K562 (cell line): ENCODE measurements around the gene CKMT2. TPM values are rescaled to one million over a fixed set of nuclear protein-coding genes. Genes with fewer than 3 reads are reported as not detected.

Source experiments
- ATAC-seq: fragments of 200-7000 bp; cut with Tn5 transposase; 3 replicates; pipeline ENCODE4 v1.9.1; 2020; ENCODE audit warnings: moderate library complexity
- BruUV-seq: library from RNA; stranded (reverse); fragments of 400-500 nt; replicated peaks from 2 replicates; lab custom pipeline; 2021; lab: Mats Ljungman, UMichigan
- CTCF ChIA-PET: fragments of 300-600 bp; formaldehyde crosslinking; extraction: SDS; loops from one replicate; lab custom pipeline; 2021; ENCODE audit warnings: low intra/inter-chr PET ratio; lab: Yijun Ruan, JAX
- POLR2A ChIA-PET: fragments of 300-600, 350-650 bp; sonication (Branson Sonifier 250); formaldehyde crosslinking; extraction: SDS; loops from one replicate; lab custom pipeline; 2021; ENCODE audit warnings: antibody characterized with exemption, inconsistent platforms; lab: Yijun Ruan, JAX
- DNase-seq, 4 experiments: peaks; one replicate each; pipeline versions ENCODE4 v3.0.0 to v3.0.0-alpha.2; 2011 to 2018; ENCODE audit warnings: low spot score in 3 of 4, mixed read lengths in 3 of 4; ENCODE audit errors: extremely low read depth in 1 of 4
- FAIRE-seq: peaks from 2 replicates; lab custom pipeline; 2011; peaks lifted over from hg19 to GRCh38; lab: Jason Lieb, UNC
- H2AFZ ChIP-seq: 2 replicates; pipeline ENCODE4 v1.6.0; 2011; ENCODE audit warnings: low read depth, low read length, control low read depth, inconsistent platforms
- H3K27ac ChIP-seq: fragments of 200-600 bp; 3 replicates; pipeline ENCODE4 v1.8.0; 2011; ENCODE audit warnings: low read depth, mild to moderate bottlenecking, control low read depth, inconsistent platforms, low read length, moderate library complexity, mixed read lengths; ENCODE audit errors: extremely low read depth
- H3K27me3 ChIP-seq, 2 experiments: fragments of 300-600 bp in 1 of 2; 2 replicates in 1 of 2; 3 replicates in 1 of 2; pipeline versions ENCODE4 v1.6.0 to v1.8.0; 2011; ENCODE audit warnings: inconsistent platforms in 2 of 2, low read length in 2 of 2, mild to moderate bottlenecking in 1 of 2, mixed read lengths in 1 of 2, moderate library complexity in 1 of 2; ENCODE audit not compliant: control insufficient read depth in 2 of 2, insufficient read depth in 2 of 2
- H3K36me3 ChIP-seq: fragments of 300-600 bp; 3 replicates; pipeline ENCODE4 v1.8.0; 2011; ENCODE audit warnings: mild to moderate bottlenecking, low read length, inconsistent platforms; ENCODE audit not compliant: control insufficient read depth, insufficient read depth
- H3K4me1 ChIP-seq, 2 experiments: fragments of 200-600 bp in 1 of 2; replicated peaks in 1 of 2; 2 replicates in 1 of 2; 3 replicates in 1 of 2; pipeline versions ENCODE4 v1.5.1 to v1.8.0; 2011; ENCODE audit warnings: inconsistent platforms in 2 of 2, low read length in 2 of 2, mild to moderate bottlenecking in 1 of 2, mixed read lengths in 1 of 2, moderate library complexity in 1 of 2; ENCODE audit not compliant: control insufficient read depth in 2 of 2, insufficient read depth in 2 of 2
- H3K4me2 ChIP-seq: 2 replicates; pipeline ENCODE4 v1.6.1; 2011; ENCODE audit warnings: low read length, control low read depth, inconsistent platforms, mixed read lengths; ENCODE audit not compliant: insufficient read depth
- H3K4me3 ChIP-seq: fragments of 200-600 bp; sonication (generic), shearing (Covaris generic); 2 replicates; pipeline ENCODE4 v1.5.1; 2016; ENCODE audit warnings: control low read depth, inconsistent platforms
- H3K79me2 ChIP-seq: fragments of 200-600 bp; 3 replicates; pipeline ENCODE4 v1.8.0; 2011; ENCODE audit warnings: low read length, inconsistent platforms; ENCODE audit not compliant: control insufficient read depth, insufficient read depth
- H3K9ac ChIP-seq, 2 experiments: 2 replicates each; pipeline versions ENCODE4 v1.6.0 to v1.6.1; 2011; ENCODE audit warnings: low read depth in 2 of 2, low read length in 2 of 2, control low read depth in 1 of 2, inconsistent platforms in 1 of 2, mild to moderate bottlenecking in 1 of 2, mixed read lengths in 1 of 2; ENCODE audit not compliant: insufficient read depth in 1 of 2
- H3K9me1 ChIP-seq: one replicate; pipeline ENCODE4 v1.6.0; 2011; ENCODE audit warnings: inconsistent platforms, mild to moderate bottlenecking, low read length, moderate library complexity; ENCODE audit not compliant: control insufficient read depth, insufficient read depth
- H3K9me3 ChIP-seq: replicated peaks from 2 replicates; pipeline ENCODE4 v1.5.1; 2011; ENCODE audit warnings: low read depth, low read length, inconsistent platforms; ENCODE audit not compliant: control insufficient read depth, insufficient read depth
- H4K20me1 ChIP-seq: replicated peaks from 2 replicates; pipeline ENCODE4 v1.6.1; 2011; ENCODE audit warnings: low read length, inconsistent platforms, mixed read lengths; ENCODE audit not compliant: control insufficient read depth, insufficient read depth
- NFXL1 ChIP-seq: fragments of 450-650 bp; formaldehyde crosslinking; IDR thresholded peaks from 2 replicates; pipeline ENCODE4 v1.4.0; 2021; ENCODE audit warnings: mild to moderate bottlenecking
- NR1H2 ChIP-seq: sonication (generic); formaldehyde crosslinking; IDR thresholded peaks from 2 replicates; pipeline ENCODE4 v1.4.0; 2020; ENCODE audit warnings: mild to moderate bottlenecking, missing genetic modification reagents
- RBM34 ChIP-seq: fragments of 200-400 bp; formaldehyde crosslinking; IDR thresholded peaks from 2 replicates; pipeline ENCODE4 v1.6.1; 2018; ENCODE audit warnings: low read length, borderline replicate concordance; ENCODE audit not compliant: insufficient read depth
- RFX5 ChIP-seq: IDR thresholded peaks from 2 replicates; pipeline ENCODE4 v1.6.1; 2011; ENCODE audit warnings: low read depth, mild to moderate bottlenecking, improper control_type of control experiment, low read length
- RHOXF2B ChIP-seq: fragments of 250-450 bp; sonication (Bioruptor Pico); conservative IDR thresholded peaks from 2 replicates; pipeline ENCODE4 v1.5.1; 2021
- SUPT5H ChIP-seq: fragments of 450-650 bp; IDR thresholded peaks from 2 replicates; pipeline ENCODE4 v1.6.1; 2016
- ZC3H4 ChIP-seq: sonication (generic); formaldehyde crosslinking; IDR thresholded peaks from 2 replicates; pipeline ENCODE4 v1.9.0; 2021; ENCODE audit warnings: missing genetic modification reagents, borderline replicate concordance
- WGBS: fragments of 100-300 bp; shearing (Covaris generic); methylation state at CpG from one replicate; pipeline ENCODE4 v1.1.6; 2016; ENCODE audit warnings: low coverage, mixed read lengths; ENCODE audit not compliant: insufficient coverage; ENCODE audit errors: missing lambda C conversion rate; 5-methylcytosine and 5-hydroxymethylcytosine counted together
- in situ Hi-C: fragments of 300-500 bp; cut with MboI; formaldehyde crosslinking; loops from 4 replicates; pipeline ENCODE4 v1.15.0; 2018; ENCODE audit warnings: inconsistent platforms, mixed read lengths
- intact Hi-C: fragments of 100-400 bp; cut with micrococcal nuclease; formaldehyde crosslinking; loops from 2 replicates; pipeline ENCODE4 v1.14.2; 2022
- polyA plus RNA-seq, 8 experiments: library from polyadenylated mRNA; depleted of rRNA in 4 of 8; stranded (reverse) in 5 of 8; unstranded in 3 of 8; fragments of >200 nt; fragmentation: Nextera tagmentation in 2 of 8; fragmentation: Illumina TruSeq in 1 of 8; extraction: Ambion mirVana in 2 of 8; extraction: Trizol in 1 of 8; gene quantifications; 2 replicates each; pipeline versions ENCODE4 v1.2.1 to v1.2.3, GENCODE V29; 2011 to 2014; ENCODE audit warnings: inconsistent platforms in 1 of 8, missing spikeins in 1 of 8
- total RNA-seq, 7 experiments: library from RNA; depleted of rRNA in 6 of 7; stranded (reverse); fragments of >200 nt in 6 of 7; fragmentation: Illumina TruSeq in 2 of 7; extraction: Trizol in 2 of 7; gene quantifications; 2 replicates each; pipeline versions ENCODE4 v1.2.1 to v1.2.3, GENCODE V29; 2011 to 2021; ENCODE audit warnings: low replicate concordance in 1 of 7
- TF ChIP-seq, protein P1 (sequence below): fragments of 450-650 bp; IDR thresholded peaks from 2 replicates; pipeline ENCODE4 v1.6.1; 2016; ENCODE audit warnings: low read depth, mild to moderate bottlenecking, moderate library complexity
- TF ChIP-seq, protein P2 (sequence below): fragments of 450-650 bp; IDR thresholded peaks from 2 replicates; pipeline ENCODE4 v1.6.1; 2018; ENCODE audit not compliant: partially characterized antibody
- TF ChIP-seq, protein P3 (sequence below): sonication (generic); formaldehyde crosslinking; IDR thresholded peaks from 2 replicates; pipeline ENCODE4 v1.8.0; 2022; ENCODE audit warnings: mild to moderate bottlenecking, missing genetic modification reagents
- TF ChIP-seq, protein P4 (sequence below): fragments of 250-450 bp; sonication (Bioruptor Pico); IDR thresholded peaks from 2 replicates; pipeline ENCODE4 v1.5.0; 2020; ENCODE audit warnings: mild to moderate bottlenecking, borderline replicate concordance

Gene CKMT2
- total and polyA plus RNA-seq, 9 of the 15 experiments (the other 6 are each of a cell fraction or from before 2014, with no cell fraction given), result 0.03 TPM; not detected in 8

DNA sequence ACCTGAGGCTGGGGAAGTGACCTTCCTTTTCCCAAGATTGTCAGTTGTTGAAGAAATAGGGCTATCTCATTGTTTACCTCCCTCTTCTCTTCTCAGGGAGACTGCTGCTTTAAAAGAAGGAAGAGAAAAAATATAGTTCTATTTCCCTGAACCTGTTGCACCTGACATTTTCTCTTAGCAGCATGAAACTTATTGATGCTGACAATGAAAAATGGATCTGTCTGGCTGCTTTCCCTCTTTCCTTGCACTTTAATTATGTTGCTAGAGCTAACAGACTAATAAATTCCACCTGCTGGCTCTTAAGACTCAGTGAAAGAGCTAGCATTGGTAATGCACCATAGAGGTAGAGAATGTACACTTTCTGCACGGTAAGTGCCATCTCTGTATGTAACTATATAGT lies 6.2 kb upstream of the CKMT2 start (continued):
- TF ChIP-seq ZC3H4, result no peak
- TF ChIP-seq, all 486 proteins: peak for 0

DNA sequence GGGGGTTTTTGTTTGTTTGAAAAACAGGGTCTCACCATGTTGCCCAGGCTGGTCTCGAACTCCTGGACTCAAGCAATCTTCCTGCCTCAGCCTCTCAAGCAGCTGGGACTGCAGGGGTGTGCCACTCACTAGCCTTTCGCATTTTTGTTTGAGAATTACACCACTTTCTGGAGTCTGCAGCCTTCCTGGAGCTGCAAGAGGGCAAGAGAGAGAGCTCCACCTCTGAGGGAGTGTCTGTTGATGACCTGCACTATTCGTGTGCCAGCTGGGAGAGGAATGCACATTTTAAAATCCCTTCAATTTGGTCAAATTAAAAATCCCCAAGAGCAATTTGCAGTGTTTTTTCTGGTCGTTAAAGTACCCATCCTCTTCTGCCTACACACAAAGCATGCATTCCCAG lies 5.0 kb upstream of the CKMT2 start:
- ChIA-PET CTCF (no interaction called here), POLR2A (no interaction called here)
- 5% methylated on average over 4 of the region's 4 CpGs for WGBS
- no TSS peak for BruUV-seq
- intact Hi-C loops (no loop called here), in situ Hi-C loops (no loop called here)
- no peak overlapping the region for H3K27ac ChIP-seq
- H3K36me3 ChIP-seq, result no peaks in the 10 kb centered on the region
- ATAC-seq (no peak), DNase-seq (no peak), FAIRE-seq (no peak)
- H3K79me2 ChIP-seq, result no peaks in the 10 kb centered on the region
- no peaks in the 10 kb centered on the region for H3K9me3 ChIP-seq
- H2AFZ ChIP-seq, result no peak overlapping the region
- H3K27me3 ChIP-seq, result peaks cover 0 to 17% of the 10 kb centered on the region in 2 experiments; a peak in 3 of 5 replicates
- H4K20me1 ChIP-seq, result no peaks in the 10 kb centered on the region
- H3K4me2 ChIP-seq, result no peak overlapping the region
- H3K9me1 ChIP-seq, result no peaks in the 10 kb centered on the region
- H3K4me3 ChIP-seq, result no peak overlapping the region
- H3K4me1 ChIP-seq, result peaks cover 0 to 3% of the 10 kb centered on the region in 2 experiments; a peak in 1 of 5 replicates
- no peak overlapping the region for H3K9ac ChIP-seq
- TF ChIP-seq RFX5 (no peak), RHOXF2B (no peak), RBM34 (no peak), NFXL1 (CRISPR knock-in tag) (no peak), SUPT5H (no peak), NR1H2 (no peak)
- TF ChIP-seq, protein P1, sequence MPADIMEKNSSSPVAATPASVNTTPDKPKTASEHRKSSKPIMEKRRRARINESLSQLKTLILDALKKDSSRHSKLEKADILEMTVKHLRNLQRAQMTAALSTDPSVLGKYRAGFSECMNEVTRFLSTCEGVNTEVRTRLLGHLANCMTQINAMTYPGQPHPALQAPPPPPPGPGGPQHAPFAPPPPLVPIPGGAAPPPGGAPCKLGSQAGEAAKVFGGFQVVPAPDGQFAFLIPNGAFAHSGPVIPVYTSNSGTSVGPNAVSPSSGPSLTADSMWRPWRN, result no peak
- TF ChIP-seq, protein P2, sequence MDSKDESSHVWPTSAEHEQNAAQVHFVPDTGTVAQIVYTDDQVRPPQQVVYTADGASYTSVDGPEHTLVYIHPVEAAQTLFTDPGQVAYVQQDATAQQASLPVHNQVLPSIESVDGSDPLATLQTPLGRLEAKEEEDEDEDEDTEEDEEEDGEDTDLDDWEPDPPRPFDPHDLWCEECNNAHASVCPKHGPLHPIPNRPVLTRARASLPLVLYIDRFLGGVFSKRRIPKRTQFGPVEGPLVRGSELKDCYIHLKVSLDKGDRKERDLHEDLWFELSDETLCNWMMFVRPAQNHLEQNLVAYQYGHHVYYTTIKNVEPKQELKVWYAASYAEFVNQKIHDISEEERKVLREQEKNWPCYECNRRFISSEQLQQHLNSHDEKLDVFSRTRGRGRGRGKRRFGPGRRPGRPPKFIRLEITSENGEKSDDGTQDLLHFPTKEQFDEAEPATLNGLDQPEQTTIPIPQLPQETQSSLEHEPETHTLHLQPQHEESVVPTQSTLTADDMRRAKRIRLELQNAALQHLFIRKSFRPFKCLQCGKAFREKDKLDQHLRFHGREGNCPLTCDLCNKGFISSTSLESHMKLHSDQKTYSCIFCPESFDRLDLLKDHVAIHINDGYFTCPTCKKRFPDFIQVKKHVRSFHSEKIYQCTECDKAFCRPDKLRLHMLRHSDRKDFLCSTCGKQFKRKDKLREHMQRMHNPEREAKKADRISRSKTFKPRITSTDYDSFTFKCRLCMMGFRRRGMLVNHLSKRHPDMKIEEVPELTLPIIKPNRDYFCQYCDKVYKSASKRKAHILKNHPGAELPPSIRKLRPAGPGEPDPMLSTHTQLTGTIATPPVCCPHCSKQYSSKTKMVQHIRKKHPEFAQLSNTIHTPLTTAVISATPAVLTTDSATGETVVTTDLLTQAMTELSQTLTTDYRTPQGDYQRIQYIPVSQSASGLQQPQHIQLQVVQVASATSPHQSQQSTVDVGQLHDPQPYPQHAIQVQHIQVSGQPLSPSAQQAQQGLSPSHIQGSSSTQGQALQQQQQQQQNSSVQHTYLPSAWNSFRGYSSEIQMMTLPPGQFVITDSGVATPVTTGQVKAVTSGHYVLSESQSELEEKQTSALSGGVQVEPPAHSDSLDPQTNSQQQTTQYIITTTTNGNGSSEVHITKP, result no peak
- TF ChIP-seq, protein P3, sequence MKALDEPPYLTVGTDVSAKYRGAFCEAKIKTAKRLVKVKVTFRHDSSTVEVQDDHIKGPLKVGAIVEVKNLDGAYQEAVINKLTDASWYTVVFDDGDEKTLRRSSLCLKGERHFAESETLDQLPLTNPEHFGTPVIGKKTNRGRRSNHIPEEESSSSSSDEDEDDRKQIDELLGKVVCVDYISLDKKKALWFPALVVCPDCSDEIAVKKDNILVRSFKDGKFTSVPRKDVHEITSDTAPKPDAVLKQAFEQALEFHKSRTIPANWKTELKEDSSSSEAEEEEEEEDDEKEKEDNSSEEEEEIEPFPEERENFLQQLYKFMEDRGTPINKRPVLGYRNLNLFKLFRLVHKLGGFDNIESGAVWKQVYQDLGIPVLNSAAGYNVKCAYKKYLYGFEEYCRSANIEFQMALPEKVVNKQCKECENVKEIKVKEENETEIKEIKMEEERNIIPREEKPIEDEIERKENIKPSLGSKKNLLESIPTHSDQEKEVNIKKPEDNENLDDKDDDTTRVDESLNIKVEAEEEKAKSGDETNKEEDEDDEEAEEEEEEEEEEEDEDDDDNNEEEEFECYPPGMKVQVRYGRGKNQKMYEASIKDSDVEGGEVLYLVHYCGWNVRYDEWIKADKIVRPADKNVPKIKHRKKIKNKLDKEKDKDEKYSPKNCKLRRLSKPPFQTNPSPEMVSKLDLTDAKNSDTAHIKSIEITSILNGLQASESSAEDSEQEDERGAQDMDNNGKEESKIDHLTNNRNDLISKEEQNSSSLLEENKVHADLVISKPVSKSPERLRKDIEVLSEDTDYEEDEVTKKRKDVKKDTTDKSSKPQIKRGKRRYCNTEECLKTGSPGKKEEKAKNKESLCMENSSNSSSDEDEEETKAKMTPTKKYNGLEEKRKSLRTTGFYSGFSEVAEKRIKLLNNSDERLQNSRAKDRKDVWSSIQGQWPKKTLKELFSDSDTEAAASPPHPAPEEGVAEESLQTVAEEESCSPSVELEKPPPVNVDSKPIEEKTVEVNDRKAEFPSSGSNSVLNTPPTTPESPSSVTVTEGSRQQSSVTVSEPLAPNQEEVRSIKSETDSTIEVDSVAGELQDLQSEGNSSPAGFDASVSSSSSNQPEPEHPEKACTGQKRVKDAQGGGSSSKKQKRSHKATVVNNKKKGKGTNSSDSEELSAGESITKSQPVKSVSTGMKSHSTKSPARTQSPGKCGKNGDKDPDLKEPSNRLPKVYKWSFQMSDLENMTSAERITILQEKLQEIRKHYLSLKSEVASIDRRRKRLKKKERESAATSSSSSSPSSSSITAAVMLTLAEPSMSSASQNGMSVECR, result no peak
- TF ChIP-seq, protein P4, sequence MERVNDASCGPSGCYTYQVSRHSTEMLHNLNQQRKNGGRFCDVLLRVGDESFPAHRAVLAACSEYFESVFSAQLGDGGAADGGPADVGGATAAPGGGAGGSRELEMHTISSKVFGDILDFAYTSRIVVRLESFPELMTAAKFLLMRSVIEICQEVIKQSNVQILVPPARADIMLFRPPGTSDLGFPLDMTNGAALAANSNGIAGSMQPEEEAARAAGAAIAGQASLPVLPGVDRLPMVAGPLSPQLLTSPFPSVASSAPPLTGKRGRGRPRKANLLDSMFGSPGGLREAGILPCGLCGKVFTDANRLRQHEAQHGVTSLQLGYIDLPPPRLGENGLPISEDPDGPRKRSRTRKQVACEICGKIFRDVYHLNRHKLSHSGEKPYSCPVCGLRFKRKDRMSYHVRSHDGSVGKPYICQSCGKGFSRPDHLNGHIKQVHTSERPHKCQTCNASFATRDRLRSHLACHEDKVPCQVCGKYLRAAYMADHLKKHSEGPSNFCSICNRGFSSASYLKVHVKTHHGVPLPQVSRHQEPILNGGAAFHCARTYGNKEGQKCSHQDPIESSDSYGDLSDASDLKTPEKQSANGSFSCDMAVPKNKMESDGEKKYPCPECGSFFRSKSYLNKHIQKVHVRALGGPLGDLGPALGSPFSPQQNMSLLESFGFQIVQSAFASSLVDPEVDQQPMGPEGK, result no peak
